HL-60 (cell line): ENCODE data around the gene ZFR.

Source experiments
- DNase-seq, 2 experiments: peaks; one replicate each; pipeline ENCODE4 v3.0.0-alpha.2; 2010 to 2020; ENCODE audit warnings: low read depth in 1 of 2, low spot score in 1 of 2
- H3K27ac ChIP-seq: fragments of 250-450 bp; sonication (Bioruptor Pico); replicated peaks from 2 replicates; pipeline ENCODE4 v1.5.1; 2020; ENCODE audit warnings: mild to moderate bottlenecking, moderate library complexity
- H3K27me3 ChIP-seq: fragments of 250-450 bp; sonication (Bioruptor Pico); 2 replicates; pipeline ENCODE4 v1.5.1; 2021; ENCODE audit warnings: mild to moderate bottlenecking, moderate library complexity; ENCODE audit not compliant: insufficient read depth, poor library complexity, severe bottlenecking
- H3K4me3 ChIP-seq: replicated peaks from 2 replicates; pipeline ENCODE4 v1.5.1; 2011; ENCODE audit warnings: mild to moderate bottlenecking, control low read depth, low read length; ENCODE audit not compliant: insufficient read depth
- CTCF ChIP-seq: IDR thresholded peaks from one replicate; pipeline ENCODE4 v1.5.1; 2011; ENCODE audit warnings: low read length, control low read depth, inconsistent platforms; ENCODE audit not compliant: insufficient read depth
- GABPA ChIP-seq: IDR thresholded peaks from 2 replicates; pipeline ENCODE4 v1.6.1; 2012; ENCODE audit warnings: low read depth
- POLR2AphosphoS5 ChIP-seq: IDR thresholded peaks from 2 replicates; pipeline ENCODE4 v1.6.1; 2012; ENCODE audit warnings: low read depth
- REST ChIP-seq: IDR thresholded peaks from 2 replicates; pipeline ENCODE4 v1.6.1; 2012; ENCODE audit warnings: low read depth; ENCODE audit not compliant: insufficient replicate concordance
- SPI1 ChIP-seq: IDR thresholded peaks from 2 replicates; pipeline ENCODE4 v1.6.1; 2012; ENCODE audit warnings: low read depth, mild to moderate bottlenecking, borderline replicate concordance

Gene ZFR

DNA sequence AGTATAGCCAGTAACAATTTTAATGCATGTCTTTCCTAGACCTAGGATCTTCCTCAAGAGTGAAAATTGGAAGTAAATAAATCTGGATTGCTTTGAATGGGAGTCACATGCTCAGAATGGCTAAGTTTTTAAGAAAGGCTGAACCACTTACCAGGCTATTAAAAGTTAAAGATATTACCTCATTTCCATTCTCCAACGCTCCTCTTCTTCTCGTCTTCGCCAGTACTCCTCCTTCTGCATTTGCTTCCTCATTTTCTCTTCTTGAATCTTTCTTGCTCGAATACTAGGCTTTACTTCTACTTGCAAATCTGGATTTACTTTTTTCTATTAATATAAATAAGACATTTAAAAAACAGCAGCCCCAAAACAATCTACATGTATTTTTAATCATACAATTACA lies 49.6 kb downstream of the ZFR start:
- no peak overlapping the region for H3K27ac ChIP-seq
- TF ChIP-seq CTCF (no peak), POLR2AphosphoS5 (no peak), SPI1 (no peak), REST (no peak), GABPA (no peak)
- H3K4me3 ChIP-seq = no peak overlapping the region
- H3K27me3 ChIP-seq = no peaks in the 10 kb centered on the region
- peak in 1 of 2 experiments; percentile 6 for DNase-seq

- no peak overlapping the region for H3K4me3 ChIP-seq
- TF ChIP-seq SPI1 = no peak
- no peak for TF ChIP-seq CTCF
- TF ChIP-seq POLR2AphosphoS5 = no peak
- TF ChIP-seq REST = no peak
- TF ChIP-seq GABPA = no peak
- DNase-seq = no peak
- H3K27ac ChIP-seq = no peak overlapping the region
- H3K27me3 ChIP-seq = no peaks in the 10 kb centered on the region
Measured at GRCh38 chr5:32392039-32392438, 52.5 kb downstream of the ZFR start.

GRCh38 chr5:32390819-32391591 lies 53.5 kb downstream of the ZFR start:
- TF ChIP-seq CTCF (no peak), REST (peak; percentile 60)
- peak; percentile 2 to 68 for DNase-seq
- Histone ChIP-seq H3K4me3 (no peak overlapping the region), H3K27me3 (no peaks in the 10 kb centered on the region), H3K27ac (peak overlapping the region; percentile 6; the same call in 1 of the 2 replicates)
